DOHH2 (cell line): ENCODE data around the gene RGMA.

Source experiments
- H3F3A ChIP-seq: fragments of 200-600 bp; sonication (generic), shearing (Covaris generic); 2 replicates; pipeline ENCODE4 v1.6.0; 2016; ENCODE audit warnings: antibody characterized with exemption, mild to moderate bottlenecking; ENCODE audit not compliant: control insufficient read depth, insufficient read depth
- H3K27ac ChIP-seq: fragments of 200-600 bp; sonication (generic); 2 replicates; pipeline ENCODE4 v1.5.1; 2014; ENCODE audit warnings: low read depth, mild to moderate bottlenecking, low read length, moderate library complexity
- H3K27me3 ChIP-seq: fragments of 200-600 bp; sonication (generic); 2 replicates; pipeline ENCODE4 v1.6.1; 2014; ENCODE audit warnings: mild to moderate bottlenecking, low read length, mixed read lengths; ENCODE audit not compliant: control insufficient read depth
- H3K36me3 ChIP-seq: fragments of 200-600 bp; sonication (generic); 2 replicates; pipeline ENCODE4 v1.6.1; 2014; ENCODE audit warnings: mild to moderate bottlenecking, low read length, moderate library complexity, mixed read lengths; ENCODE audit not compliant: control insufficient read depth
- H3K4me1 ChIP-seq: fragments of 200-600 bp; sonication (generic); 2 replicates; pipeline ENCODE4 v1.6.1; 2014; ENCODE audit warnings: mild to moderate bottlenecking, low read length, mixed read lengths; ENCODE audit not compliant: control insufficient read depth
- H3K4me2 ChIP-seq: fragments of 200-600 bp; sonication (generic); 2 replicates; pipeline ENCODE4 v1.6.0; 2014; ENCODE audit warnings: mild to moderate bottlenecking, low read length, moderate library complexity
- H3K4me3 ChIP-seq: fragments of 200-600 bp; sonication (generic); 2 replicates; pipeline ENCODE4 v1.5.1; 2014; ENCODE audit warnings: mild to moderate bottlenecking, low read length, mixed read lengths
- H3K79me2 ChIP-seq: fragments of 200-600 bp; sonication (generic); 2 replicates; pipeline ENCODE4 v1.6.1; 2014; ENCODE audit warnings: mild to moderate bottlenecking, low read length, mixed read lengths; ENCODE audit not compliant: control insufficient read depth
- H3K9me2 ChIP-seq: fragments of 200-600 bp; sonication (generic); replicated peaks from 2 replicates; pipeline ENCODE4 v1.6.1; 2014; ENCODE audit warnings: mild to moderate bottlenecking, low read length, mixed read lengths; ENCODE audit not compliant: control insufficient read depth
- H3K9me3 ChIP-seq: fragments of 200-600 bp; sonication (generic); 2 replicates; pipeline ENCODE4 v1.6.1; 2014; ENCODE audit warnings: antibody characterized with exemption, low read length, mixed read lengths; ENCODE audit not compliant: control insufficient read depth, insufficient read depth
- H4K20me1 ChIP-seq: fragments of 200-600 bp; sonication (generic); 2 replicates; pipeline ENCODE4 v1.6.0; 2014; ENCODE audit warnings: low read depth, mild to moderate bottlenecking, antibody characterized with exemption, low read length, moderate library complexity; ENCODE audit not compliant: control insufficient read depth, insufficient read depth
- CTCF ChIP-seq: fragments of 200-600 bp; sonication (generic); IDR thresholded peaks from one replicate; pipeline ENCODE4 v1.5.1; 2014; ENCODE audit warnings: antibody characterized with exemption, mild to moderate bottlenecking, low read depth, low read length; ENCODE audit not compliant: poor library complexity, severe bottlenecking
- EZH2phosphoT487 ChIP-seq: fragments of 200-600 bp; sonication (generic); IDR thresholded peaks from 2 replicates; pipeline ENCODE4 v1.6.1; 2017; ENCODE audit warnings: borderline replicate concordance, mild to moderate bottlenecking, antibody characterized with exemption, low read length, moderate library complexity, mixed read lengths

Gene RGMA

GRCh38 chr15:93047621-93048425 is 41.2 kb downstream of the RGMA start:
- Histone ChIP-seq H3K36me3 (no peaks in the 10 kb centered on the region), H3K9me3 (no peaks in the 10 kb centered on the region), H3K4me3 (no peak overlapping the region), H3K27ac (no peak overlapping the region), H3K27me3 (no peaks in the 10 kb centered on the region), H3K9me2 (no peaks in the 10 kb centered on the region), H3K4me2 (no peak overlapping the region), H3K4me1 (peaks cover 5% of the 10 kb centered on the region; the same call in 1 of the 2 replicates), H4K20me1 (no peaks in the 10 kb centered on the region), H3K79me2 (no peaks in the 10 kb centered on the region), H3F3A (no peaks in the 10 kb centered on the region)
- no peak for TF ChIP-seq EZH2phosphoT487
- no peak for TF ChIP-seq CTCF

- no peaks in the 10 kb centered on the region for H3K27me3 ChIP-seq
- no peaks in the 10 kb centered on the region for H3K9me2 ChIP-seq
- no peaks in the 10 kb centered on the region for H3K79me2 ChIP-seq
- H3K4me3 ChIP-seq: no peak overlapping the region
- H3K9me3 ChIP-seq: no peaks in the 10 kb centered on the region
- H3K4me2 ChIP-seq: no peak overlapping the region
- no peak overlapping the region for H3K27ac ChIP-seq
- H4K20me1 ChIP-seq: no peaks in the 10 kb centered on the region
- TF ChIP-seq CTCF (no peak), EZH2phosphoT487 (no peak)
- no peaks in the 10 kb centered on the region for H3K36me3 ChIP-seq
- H3F3A ChIP-seq: no peaks in the 10 kb centered on the region
- peaks cover 5% of the 10 kb centered on the region; the same call in 1 of the 2 replicates for H3K4me1 ChIP-seq
These were observed 42.3 kb downstream of the RGMA start for GRCh38 chr15:93046721-93047120.

- Histone ChIP-seq H3K79me2 (no peaks in the 10 kb centered on the region), H3K36me3 (no peaks in the 10 kb centered on the region), H3K9me2 (no peaks in the 10 kb centered on the region), H3K27me3 (no peaks in the 10 kb centered on the region), H3F3A (no peaks in the 10 kb centered on the region), H4K20me1 (no peaks in the 10 kb centered on the region), H3K9me3 (no peaks in the 10 kb centered on the region), H3K4me1 (peaks cover 5% of the 10 kb centered on the region; the same call in 1 of the 2 replicates), H3K4me3 (no peak overlapping the region), H3K27ac (no peak overlapping the region), H3K4me2 (no peak overlapping the region)
- TF ChIP-seq CTCF (no peak), EZH2phosphoT487 (no peak)
These were observed 42.9 kb downstream of the RGMA start for GRCh38 chr15:93046120-93046519.
